Measurements from ENCODE around the gene MTUS2. TPM values are rescaled to one million over a fixed set of nuclear protein-coding genes. Genes with fewer than 3 reads are reported as not detected.

MTUS2 gene
- total RNA-seq, 1 donor from 2014 or later, result 8.9 TPM

DNA sequence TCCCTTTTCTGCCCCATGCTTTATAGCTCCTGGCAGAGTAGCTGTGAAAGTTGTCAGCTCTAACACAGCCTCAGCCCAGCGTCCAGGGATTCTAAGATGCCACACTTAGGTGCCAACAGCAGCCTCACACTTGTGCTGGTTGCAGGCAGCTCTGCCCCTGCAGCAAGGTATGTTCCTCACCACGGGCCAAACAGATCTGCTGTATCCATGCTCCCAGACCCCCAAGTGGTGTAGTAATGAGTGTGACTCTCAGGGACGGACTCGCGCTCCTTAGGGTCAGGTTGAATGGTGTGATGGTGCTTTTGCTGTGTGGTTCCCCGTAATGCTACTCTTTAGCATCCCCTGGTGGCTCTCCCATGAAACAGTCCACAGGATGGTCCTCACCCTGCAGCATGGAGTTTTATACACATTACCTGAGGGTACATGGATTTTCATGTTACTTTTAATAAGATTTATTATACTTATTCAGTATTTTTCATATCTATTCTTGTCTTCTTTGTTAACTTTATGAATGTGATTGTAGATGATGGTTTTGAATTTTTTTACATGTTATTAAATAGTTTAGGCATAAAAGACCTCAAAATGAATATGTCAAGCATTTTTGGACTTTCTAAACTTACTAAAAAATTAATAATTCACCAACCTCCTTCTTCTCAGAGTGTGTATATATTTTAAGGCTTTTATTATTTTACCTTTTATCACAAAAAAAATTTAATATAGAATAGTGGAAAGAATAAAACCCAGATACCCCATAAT, 542.9 kb downstream of the MTUS2 start:
- Histone ChIP-seq H3K9me3 (no peaks in the 10 kb centered on the region), H3K4me3 (peak overlapping the region; percentile 7 to 54), H3K27ac (peak overlapping the region in 1 of 2 donors; percentile 37), H3K27me3 (no peaks in the 10 kb centered on the region), H3K36me3 (no peaks in the 10 kb centered on the region), H3K4me1 (peaks cover 0 to 4% of the 10 kb centered on the region in 2 donors)
- intact Hi-C loops (cut with DNase I), result loop anchor here (1.0 to 10.0 kb wide), 6 partner anchors 81 to 708 kb away; partner anchors contain the start of gene POMP
- TF ChIP-seq, protein P1, sequence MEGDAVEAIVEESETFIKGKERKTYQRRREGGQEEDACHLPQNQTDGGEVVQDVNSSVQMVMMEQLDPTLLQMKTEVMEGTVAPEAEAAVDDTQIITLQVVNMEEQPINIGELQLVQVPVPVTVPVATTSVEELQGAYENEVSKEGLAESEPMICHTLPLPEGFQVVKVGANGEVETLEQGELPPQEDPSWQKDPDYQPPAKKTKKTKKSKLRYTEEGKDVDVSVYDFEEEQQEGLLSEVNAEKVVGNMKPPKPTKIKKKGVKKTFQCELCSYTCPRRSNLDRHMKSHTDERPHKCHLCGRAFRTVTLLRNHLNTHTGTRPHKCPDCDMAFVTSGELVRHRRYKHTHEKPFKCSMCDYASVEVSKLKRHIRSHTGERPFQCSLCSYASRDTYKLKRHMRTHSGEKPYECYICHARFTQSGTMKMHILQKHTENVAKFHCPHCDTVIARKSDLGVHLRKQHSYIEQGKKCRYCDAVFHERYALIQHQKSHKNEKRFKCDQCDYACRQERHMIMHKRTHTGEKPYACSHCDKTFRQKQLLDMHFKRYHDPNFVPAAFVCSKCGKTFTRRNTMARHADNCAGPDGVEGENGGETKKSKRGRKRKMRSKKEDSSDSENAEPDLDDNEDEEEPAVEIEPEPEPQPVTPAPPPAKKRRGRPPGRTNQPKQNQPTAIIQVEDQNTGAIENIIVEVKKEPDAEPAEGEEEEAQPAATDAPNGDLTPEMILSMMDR (IDR thresholded peaks at IDR 0.05), result peak; percentile 78 to 94 (median 93)
- peak in 1 of 2 donors; percentile 74 for DNase-seq (ENCODE audit: low spot score in 2 of 2)

DNA sequence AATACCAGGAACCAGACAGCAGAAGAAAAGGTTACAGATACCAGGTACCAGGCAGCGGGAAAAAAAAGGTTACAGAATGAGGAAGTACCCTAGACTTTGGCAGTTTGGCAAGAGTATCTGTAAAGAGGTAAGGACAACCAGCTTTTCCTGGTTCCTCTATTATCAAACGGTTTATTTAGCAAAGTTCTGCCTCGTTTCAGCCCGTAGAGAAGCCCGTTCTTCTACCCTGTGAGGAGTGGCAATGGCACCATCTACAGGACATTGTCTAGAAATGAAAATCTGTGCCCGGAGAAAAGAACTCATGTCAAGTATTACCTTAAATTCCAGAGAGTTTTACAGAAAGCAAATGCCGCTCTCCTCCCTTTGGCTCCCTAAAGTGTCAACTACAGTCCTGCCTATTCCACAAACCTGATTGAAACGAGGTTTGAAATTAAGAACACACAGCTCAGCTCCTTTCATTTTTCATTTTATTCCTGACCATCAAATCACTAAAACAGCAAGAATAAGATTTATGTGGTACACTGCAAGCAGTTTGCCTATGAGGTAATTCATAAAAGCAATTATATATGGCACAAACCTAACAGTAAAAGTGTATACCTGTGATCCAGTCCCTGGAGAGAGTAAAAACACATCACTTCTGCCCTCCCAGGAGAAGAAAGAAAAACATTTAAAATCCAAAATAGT, 549.1 kb downstream of the MTUS2 start:
- no peaks in the 10 kb centered on the region for H3K27me3 ChIP-seq
- H3K36me3 ChIP-seq, result peaks cover 0 to 6% of the 10 kb centered on the region in 2 donors
- TF ChIP-seq, protein P1 (IDR thresholded peaks at IDR 0.05), result peak; percentile 31 to 61 (median 46)
- no peaks in the 10 kb centered on the region for H3K9me3 ChIP-seq
- no peaks in the 10 kb centered on the region for H3K4me1 ChIP-seq
- no peak for DNase-seq (ENCODE audit: low spot score in 2 of 2)
- no peak overlapping the region for H3K4me3 ChIP-seq
- intact Hi-C loops (cut with DNase I), result loop anchor here (10.0 kb wide), 3 partner anchors 224 to 714 kb away; partner anchors contain the start of gene POMP
- no peak overlapping the region for H3K27ac ChIP-seq

DNA sequence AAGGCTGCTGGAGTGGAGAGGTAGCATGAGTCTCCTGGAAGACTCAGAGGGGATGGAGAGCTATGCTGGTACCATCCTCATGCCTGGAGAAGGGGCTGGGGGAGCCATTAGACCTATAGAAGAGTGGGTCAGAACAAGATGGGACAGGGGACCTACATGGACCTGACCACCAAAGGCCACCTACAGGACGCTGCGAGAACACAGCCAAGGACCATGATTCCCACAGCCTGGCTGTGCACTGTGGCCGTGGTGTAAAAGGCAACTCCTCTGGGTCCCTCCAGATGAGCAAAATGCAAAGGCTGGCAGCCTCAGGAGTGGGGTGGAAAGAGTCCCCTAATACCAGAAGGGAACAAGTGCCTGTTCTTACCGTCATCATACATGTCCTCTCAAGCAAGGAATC, 559.1 kb downstream of the MTUS2 start:
- Histone ChIP-seq H3K4me1 (no peaks in the 10 kb centered on the region), H3K27me3 (no peaks in the 10 kb centered on the region), H3K4me3 (no peak overlapping the region), H3K9me3 (no peaks in the 10 kb centered on the region), H3K27ac (no peak overlapping the region), H3K36me3 (peaks cover 3 to 6% of the 10 kb centered on the region in 2 donors)
- intact Hi-C loops (cut with DNase I), result no loop called here
- TF ChIP-seq, protein P1 (IDR thresholded peaks at IDR 0.05), result no peak
- no peak for DNase-seq (ENCODE audit: low spot score in 2 of 2)

DNA sequence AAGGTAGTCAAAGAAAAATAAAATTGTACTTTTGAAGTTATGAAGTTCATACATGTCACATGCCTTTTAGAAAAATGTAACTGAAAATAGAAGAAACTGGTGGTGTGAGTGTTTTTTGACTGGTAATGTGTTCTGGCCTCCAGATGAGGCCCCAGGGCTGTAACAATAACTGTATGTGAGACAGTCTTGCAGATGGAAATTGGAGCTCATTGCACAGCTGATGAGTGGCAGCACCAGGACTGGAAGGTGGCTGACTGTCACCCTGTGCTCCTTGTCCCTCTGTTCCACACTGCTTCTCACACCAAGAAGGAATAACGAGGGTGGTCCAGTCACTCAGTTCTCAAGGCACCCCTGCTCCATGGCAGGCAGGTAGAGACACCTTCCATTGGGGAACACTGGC, 559.7 kb downstream of the MTUS2 start:
- no peak for DNase-seq (ENCODE audit: low spot score in 2 of 2)
- Histone ChIP-seq H3K36me3 (peaks cover 3 to 6% of the 10 kb centered on the region in 2 donors), H3K4me3 (no peak overlapping the region), H3K9me3 (no peaks in the 10 kb centered on the region), H3K27ac (no peak overlapping the region), H3K27me3 (no peaks in the 10 kb centered on the region), H3K4me1 (no peaks in the 10 kb centered on the region)
- intact Hi-C loops (cut with DNase I), result no loop called here
- TF ChIP-seq, protein P1 (IDR thresholded peaks at IDR 0.05), result no peak

DNA sequence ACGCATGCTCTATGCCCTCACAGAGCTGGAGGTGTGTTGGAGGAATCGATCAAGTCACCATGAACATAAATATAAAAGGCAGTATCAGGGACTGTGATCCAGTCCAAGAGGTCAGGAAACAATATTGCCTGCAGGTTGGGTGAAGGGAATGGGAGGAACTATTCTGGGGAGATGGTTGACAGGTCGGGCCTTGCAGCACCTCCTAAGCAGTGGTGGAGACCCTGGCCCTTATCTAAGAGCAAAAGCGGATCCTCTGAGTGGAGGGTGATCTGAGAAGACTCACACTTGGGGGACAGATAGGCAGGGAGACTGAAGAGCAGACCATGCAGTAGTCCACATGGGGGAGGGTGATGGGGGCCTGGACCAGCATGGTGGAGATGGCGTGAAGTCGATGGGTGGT, 561.9 kb downstream of the MTUS2 start:
- intact Hi-C loops (cut with DNase I), result no loop called here
- no peaks in the 10 kb centered on the region for H3K4me1 ChIP-seq
- TF ChIP-seq, protein P1 (IDR thresholded peaks at IDR 0.05), result no peak
- H3K9me3 ChIP-seq, result no peaks in the 10 kb centered on the region
- H3K27ac ChIP-seq, result no peak overlapping the region
- DNase-seq (ENCODE audit: low spot score in 2 of 2), result no peak
- H3K4me3 ChIP-seq, result no peak overlapping the region
- H3K27me3 ChIP-seq, result no peaks in the 10 kb centered on the region
- peaks cover 3 to 6% of the 10 kb centered on the region in 2 donors for H3K36me3 ChIP-seq

All from ascending aorta (tissue), 2 donors.